HEK293T (cell line): ENCODE results near the gene EPN1.

ENCODE experiments used
- BHLHE40 ChIP-seq: fragments of 450-650 bp; IDR thresholded peaks from 2 replicates; pipeline ENCODE4 v1.6.1; 2016; ENCODE audit warnings: mild to moderate bottlenecking, moderate library complexity, borderline replicate concordance
- ELF4 ChIP-seq: fragments of 450-650 bp; IDR thresholded peaks from 2 replicates; pipeline ENCODE4 v1.6.1; 2017; ENCODE audit warnings: antibody characterized with exemption
- FOXK2 ChIP-seq: fragments of 450-650 bp; IDR thresholded peaks from 2 replicates; pipeline ENCODE4 v1.6.1; 2016; ENCODE audit warnings: mild to moderate bottlenecking
- FOXM1 ChIP-seq: fragments of 450-650 bp; IDR thresholded peaks from 2 replicates; pipeline ENCODE4 v1.6.1; 2017; ENCODE audit warnings: mild to moderate bottlenecking, borderline replicate concordance
- HDGF ChIP-seq: fragments of 450-650 bp; IDR thresholded peaks from 2 replicates; pipeline ENCODE4 v1.6.1; 2017; ENCODE audit warnings: antibody characterized with exemption, borderline replicate concordance
- NFRKB ChIP-seq: fragments of 450-650 bp; IDR thresholded peaks from 2 replicates; pipeline ENCODE4 v1.6.1; 2016; ENCODE audit warnings: mild to moderate bottlenecking, moderate library complexity
- TARDBP ChIP-seq: fragments of 450-650 bp; IDR thresholded peaks from 2 replicates; pipeline ENCODE4 v1.6.1; 2016

DNA sequence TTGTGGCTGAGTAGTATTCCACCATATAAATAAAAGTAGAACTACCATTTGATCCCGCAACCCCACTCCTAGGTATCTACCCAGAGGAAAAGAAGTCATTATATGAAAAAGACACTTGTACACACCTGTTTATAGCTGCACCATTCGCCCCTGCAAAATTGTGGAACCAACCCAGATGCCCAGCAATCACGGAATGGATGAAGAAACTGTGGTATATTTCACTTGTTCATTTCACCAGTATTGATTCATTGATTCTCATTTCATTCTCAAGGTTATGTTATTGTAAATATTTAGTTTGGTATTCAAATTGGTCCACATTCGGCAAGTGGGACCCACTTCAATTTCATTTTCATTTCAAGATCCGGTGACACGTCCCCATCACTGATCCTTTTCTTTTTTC is 75.7 kb downstream of the EPN1 start:
- TF ChIP-seq HDGF (no peak), NFRKB (no peak), TARDBP (no peak), BHLHE40 (no peak), ELF4 (no peak), FOXM1 (no peak), FOXK2 (no peak)
